Activated gamma-delta T cell treated with Interleukin-2 at 50 U/mL for 16 hours (primary cell): Measurements from ENCODE around the gene TBCE.
A peak's percentile ranks its signal among the peaks of the same experiment; 100 is the strongest.

Source experiments
- DNase-seq: peaks from one replicate; pipeline ENCODE4 v3.0.0-alpha.2; 2020

TBCE gene

DNA sequence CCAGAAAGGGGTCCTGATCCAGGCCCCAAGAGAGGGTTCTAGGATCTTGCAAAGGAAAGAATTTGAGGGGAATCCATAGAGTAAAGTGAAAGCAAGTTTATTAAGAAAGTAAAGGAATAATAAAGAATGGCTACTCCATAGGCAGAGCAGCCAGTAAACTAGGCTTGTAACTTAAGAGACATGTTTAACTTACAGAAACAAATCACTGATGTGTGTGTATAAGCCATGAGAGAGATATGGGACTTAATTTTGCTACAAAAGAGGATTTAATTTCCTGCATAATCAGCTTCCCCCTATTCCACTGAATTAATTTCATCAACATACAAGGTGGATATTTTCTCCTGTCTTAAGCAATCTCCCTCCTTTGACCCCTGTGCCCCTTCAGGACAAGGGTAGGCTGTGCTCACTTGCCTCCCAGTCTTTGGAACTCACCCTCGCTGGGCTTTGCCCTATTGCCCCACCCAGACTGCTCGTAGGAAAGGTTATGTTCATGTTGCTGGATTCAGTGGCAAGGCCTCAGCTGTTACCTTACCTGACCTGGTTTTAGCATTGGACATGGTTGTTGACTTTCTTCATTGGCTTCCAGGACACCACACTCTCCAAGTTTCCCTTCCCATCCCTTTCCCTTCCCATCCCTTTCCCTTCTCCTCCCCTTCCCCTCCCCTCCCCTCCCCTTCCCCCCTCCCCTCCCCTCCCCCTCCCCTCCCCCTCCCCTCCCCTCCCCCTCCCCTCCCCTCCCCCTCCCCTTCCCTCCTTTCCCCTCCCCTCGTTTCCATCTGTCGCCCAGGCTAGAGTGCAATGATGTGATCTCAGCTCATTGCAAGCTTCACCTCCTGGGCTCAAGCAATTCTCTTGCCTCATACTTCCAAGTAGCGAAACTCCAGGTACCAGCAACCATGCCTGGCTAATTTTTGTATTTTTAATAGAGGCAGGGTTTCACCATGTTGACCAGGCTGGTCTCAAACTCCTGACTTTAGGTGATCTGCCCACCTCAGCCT is 44.6 kb downstream of the TBCE start:
- no peak for DNase-seq

GRCh38 chr1:235415008-235415904 is 48.0 kb downstream of the TBCE start:
- peak; percentile 52 for DNase-seq

DNA sequence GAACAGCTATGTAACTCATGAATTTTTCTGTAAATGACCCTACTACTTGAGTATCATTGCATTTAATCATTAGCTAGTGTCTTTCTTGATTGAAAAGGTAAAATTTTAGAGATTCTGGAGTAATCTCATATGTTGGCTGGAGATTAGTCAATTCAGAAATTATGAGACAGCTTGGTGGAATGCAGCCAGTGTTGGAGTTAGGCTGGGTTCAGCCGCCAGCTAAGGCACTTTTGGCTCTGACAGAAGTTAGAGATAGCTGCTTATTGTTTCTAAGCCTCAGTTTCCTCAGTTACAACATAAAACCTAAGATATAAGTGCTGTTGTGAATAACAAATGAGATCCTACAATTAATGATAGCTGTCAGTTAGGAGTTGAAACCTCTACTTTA is 49.4 kb downstream of the TBCE start:
- DNase-seq: no peak

DNA sequence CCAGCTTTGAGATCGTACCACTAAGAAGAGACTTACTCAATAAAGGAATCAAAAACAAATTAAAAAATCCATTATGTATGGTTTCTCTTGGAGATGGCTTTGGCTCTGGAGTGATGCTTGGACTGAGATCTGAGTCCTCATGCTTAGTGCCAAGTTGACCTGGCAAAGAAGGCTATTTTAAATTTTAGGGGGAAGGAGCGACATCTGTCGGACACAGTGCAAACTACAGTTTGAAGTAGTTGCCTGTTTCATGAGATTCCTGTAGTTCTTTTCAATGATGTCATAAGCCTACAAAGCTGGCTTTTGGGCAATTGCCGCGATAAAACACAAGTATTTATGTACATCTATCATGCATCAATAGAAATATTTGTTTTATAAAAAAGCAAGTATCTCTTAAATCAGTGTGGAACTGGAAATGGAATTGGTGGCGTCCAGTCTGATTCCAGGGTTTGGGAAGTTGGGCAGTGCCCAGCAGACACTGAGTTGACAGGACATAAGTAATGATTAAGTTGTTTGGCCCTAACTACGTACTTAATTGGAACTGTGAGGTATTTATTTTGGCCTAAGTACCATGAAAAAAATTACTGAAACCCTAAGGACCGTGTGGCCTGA is 50.0 kb downstream of the TBCE start:
- DNase-seq: peak; percentile 56

DNA sequence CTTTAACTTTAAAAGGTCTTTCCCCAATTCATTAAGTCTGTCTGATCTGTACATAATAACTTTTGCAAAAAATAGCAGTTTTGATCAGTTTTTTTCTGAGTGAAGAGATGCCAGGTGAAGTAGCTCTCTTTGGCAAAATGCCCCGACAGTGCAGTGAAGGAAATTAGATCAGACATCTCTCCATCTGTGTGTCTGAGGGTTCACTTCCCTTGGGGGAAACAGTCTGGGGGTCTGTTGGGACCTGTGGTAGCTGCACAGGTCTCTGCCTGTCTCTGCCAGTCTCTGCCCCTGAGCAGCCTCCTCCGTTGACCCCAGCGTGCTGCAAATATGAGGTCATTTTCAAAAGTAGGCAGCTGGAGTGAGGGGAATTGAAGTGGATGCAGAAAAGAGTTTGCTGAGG is 54.5 kb downstream of the TBCE start:
- no peak for DNase-seq

GRCh38 chr1:235423214-235423652 is 56.0 kb downstream of the TBCE start:
- DNase-seq: peak; percentile 24

DNA sequence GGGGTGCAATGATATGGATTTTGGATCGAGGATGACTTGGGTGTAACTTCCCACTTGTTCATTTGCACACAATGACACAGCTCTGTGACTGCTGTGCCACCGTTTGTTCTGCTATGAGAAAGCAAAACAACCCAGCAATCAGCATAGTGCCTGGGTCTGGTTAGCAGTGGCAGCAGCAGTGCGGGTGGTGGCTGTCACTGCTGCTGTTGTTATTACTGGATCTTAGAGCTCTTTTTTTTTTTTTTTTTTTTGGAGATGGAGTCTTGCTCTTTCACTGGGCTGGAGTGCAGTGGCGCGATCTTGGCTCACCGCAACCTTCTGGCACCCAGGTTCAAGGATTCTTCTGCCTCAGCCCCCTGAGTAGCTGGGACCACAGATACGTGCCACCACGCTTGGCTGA is 56.9 kb downstream of the TBCE start:
- DNase-seq: no peak

DNA sequence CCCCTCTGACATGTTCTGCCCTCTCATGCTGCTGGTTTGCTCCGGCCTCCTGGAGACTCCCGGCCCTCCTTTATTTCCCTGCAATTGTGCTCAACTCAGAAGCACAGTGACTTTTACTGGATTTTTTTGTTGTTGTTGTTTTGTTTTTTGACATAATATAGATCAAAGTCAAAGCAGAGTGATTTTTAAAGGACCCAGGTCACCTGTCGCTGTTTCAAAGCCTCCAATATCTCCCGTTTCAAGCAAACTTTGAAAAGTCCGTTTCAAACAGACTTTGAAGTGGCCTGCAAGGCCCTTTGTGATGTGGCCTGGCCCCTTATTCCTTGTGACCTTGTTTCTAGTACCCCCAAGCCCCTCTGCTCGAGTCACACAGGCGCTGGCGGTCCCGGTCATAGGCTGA is 58.1 kb downstream of the TBCE start:
- no peak for DNase-seq

DNA sequence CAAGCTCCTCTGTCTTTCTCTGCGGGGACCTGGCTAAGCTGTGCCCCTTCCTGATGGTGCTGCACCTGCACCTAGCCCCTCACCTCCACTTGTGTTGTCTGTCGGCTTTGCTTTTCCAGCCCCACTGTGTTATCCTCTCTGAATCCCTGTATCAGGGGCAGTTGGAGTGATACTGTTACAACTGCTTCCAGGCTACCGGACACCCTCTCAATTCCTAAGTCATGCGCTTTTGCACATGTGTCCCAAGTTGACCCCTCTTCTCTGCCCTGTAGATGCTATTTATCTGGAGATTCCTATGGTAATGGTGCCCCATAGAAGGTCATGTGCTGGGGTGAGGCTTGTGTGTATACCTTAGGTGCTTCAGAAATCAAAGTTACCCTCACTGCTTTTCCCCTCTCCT is 58.9 kb downstream of the TBCE start:
- no peak for DNase-seq

DNA sequence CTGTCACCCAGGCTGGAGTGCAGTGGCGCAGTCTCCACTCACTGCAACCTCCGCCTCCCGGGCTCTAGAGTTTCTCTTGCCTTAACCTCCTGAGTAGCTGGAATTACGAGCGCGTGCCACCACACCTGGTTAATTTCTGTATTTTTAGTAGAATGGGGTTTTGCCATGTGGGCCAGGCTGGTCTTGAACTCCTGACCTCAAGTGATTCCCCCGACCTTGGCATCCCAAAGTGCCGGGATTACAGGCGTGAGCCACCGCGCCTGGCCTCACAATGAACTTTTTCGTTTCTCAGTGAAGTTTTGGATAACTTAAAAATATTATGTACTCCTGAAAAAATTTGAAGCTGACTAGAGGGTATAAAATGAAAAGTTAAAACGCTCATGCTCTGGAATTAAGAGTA is 59.5 kb downstream of the TBCE start:
- no peak for DNase-seq

DNA sequence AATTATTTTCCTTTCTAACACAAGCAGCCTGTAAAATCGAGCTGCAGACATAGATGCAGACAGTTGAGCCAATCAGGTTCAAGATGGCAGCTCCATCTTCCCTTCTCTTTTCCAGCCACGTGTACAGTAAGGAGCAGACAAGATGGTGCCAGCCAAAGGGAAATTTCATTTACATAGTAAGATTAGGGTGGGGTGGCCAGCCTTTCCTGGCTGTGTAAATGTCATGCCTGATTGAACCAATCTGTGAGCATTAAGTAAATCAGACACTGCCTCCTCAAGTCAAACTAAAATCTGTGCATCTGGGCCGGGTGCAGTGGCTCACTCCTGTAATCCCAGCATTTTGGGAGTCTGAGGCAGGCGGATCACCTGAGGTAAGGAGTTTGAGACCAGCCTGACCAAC is 60.2 kb downstream of the TBCE start:
- no peak for DNase-seq

DNA sequence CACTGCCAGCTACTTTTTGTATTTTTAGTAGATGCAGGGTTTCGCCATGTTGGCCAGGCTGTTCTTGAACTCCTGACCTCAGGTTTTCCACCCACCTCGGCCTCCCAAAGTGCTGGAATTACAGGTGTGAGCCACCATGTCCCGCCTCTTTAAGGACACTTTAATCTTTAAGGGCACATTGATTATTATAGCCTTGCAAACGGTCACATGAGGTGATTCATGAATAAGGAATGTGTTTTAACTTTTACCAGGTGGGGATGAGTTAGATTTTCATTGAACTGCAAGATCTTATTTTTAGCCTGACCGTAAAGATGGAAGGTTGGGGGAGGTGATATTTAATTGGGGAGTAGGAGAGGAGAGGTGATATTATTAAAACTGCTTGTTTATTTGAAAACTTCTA is 61.9 kb downstream of the TBCE start:
- DNase-seq: no peak

GRCh38 chr1:235430991-235431390 is 63.8 kb downstream of the TBCE start:
- DNase-seq: no peak

DNA sequence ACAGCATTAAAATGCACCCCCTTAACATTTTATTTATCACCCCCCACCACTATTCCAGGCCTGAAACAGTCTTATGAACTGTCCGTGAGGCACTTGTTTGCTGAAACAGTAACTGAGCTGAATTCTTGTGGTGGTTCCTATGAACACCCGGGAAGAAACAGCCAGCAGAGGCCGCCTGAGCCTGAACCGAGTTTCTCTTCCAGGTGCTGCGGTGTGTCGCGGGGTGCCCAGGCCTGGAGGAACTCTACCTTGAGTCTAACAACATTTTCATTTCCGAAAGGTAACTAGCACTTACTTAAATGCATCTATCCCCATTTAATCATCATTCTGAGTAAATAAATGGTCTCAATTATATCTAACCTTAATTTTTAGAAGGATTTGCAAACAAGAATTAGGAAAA is 66.8 kb downstream of the TBCE start:
- DNase-seq: no peak

DNA sequence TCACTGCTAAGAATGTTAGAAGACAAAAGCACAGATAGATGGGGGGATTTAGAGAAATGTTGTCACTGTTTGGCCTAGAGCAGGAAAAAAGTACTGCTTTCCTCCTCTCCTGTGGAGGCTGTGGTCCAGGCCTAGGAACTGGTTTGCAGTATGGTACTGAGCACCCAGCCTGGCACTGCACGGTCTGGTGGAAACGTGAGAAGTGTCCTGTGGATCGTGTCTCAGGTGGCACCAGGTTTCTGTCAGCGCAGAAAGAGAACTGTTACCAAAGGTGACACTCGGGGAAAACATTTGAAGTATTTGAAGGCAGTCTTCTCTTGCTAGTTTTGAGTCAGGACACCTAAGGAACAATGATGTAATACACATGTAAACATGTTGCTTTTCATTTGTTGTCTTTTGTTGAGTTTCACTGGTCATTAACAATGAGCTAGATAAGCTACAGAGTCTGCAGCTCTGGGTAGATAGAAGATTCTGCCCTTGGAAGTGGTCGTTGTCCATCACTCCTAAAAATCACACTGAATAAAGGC is 74.0 kb downstream of the TBCE start:
- no peak for DNase-seq

- DNase-seq: no peak
These were observed 75.7 kb downstream of the TBCE start for GRCh38 chr1:235442788-235443429.

GRCh38 chr1:235448616-235449015 is 81.4 kb downstream of the TBCE start:
- DNase-seq: no peak

DNA sequence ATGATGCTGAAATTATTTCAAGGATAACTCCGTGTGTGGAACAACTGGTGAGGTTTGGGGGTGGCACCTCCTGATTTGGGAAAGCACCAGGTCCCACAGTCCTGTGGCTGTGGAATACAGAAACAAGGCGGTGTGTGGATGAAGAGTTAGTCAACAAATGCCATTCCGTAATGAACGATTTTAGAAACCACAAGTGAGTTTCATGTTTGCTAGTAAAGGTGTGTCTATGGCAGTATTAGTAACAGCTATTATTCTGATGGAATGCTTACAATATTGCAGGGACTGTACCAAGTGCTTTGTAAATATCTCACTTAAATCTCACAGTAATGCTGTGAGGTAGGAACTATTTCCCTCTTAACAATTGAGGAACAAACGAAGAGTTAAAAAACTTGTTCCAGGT is 83.2 kb downstream of the TBCE start:
- no peak for DNase-seq

DNA sequence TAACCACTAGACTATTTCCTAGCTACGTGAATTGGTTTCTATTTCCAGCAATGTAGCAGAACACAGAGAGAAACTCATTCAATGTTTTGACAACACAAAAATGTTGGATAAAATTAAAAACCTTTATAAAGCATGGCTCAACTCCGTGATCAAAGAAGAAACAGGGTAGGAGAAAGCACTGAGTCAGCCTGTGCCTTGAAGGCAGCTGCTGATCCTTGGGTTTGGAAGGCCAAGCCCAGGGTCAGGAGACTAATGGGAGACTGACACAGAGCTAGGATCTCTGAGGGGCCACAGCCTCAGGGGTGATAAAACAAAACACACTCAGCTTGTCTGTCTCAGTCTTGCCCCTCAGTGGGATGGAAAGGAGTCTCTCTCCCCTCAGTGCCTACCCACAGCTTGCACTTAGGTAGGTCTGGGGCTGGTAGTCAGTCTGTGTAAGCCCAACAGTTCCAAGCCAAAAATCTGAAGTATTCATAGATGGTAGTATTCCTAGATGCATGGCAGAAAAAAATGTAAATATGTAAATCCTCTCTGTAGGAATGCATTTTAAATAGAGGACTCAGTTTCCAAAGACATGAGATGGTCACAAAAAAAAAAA is 83.8 kb downstream of the TBCE start:
- no peak for DNase-seq

DNA sequence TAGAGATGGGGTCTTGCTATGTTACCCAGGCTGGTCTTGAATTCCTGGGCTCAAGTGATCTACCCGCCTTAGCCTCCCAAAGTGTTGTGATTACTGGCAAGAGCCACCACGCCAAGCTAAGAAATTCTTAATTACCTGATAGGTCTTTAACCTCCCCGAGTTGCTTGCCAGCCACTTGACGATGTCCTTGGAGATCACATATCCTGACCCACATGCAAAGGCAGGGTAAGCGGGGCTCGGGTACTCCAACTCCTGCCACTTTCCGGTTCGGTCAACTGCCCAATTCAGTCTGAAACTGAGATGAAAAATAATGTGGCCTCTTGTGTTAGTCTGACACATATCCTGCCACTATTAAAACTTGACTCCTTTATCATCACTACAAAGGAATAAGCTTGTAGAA is 86.8 kb downstream of the TBCE start:
- no peak for DNase-seq

DNA sequence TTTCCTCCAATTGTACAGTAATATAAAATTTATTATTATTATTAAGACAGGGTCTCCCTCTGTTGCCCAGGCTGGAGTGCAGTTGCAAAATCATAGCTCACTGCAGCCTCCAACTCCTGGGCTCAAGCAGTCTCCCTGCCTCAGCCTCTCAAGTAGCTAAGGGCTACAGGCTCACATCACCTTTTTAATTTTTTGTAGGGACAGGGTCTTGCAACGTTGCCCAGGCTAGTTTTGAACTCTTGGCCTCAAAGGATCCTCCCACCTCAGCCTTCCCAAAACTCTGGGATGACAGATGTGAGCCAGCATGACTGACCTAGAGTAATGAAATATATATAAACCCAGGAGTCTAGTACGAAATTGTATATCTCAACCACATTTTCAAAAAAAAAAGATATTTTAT is 87.9 kb downstream of the TBCE start:
- DNase-seq: no peak

DNA sequence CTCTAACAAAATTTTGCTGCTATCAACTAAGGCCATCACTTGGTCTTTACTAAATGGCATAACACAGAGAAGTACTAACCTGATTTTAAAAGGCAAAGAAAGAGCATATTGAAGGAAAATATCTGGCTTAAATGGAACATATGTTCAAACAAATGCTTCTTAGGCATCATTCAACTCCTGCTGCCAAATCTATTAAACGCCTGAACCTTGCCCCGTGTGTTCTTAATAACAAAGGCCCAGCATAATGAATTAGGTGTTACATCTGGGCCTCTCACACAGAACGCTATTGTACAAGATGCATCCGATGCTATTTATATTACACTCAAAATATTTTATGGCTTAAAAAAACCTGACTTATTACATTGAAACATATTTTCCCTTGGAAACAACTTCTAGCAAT is 88.6 kb downstream of the TBCE start:
- DNase-seq: no peak
